Panc1 (cell line): ENCODE results near the gene E2F1. TPM values are rescaled to one million over a fixed set of nuclear protein-coding genes. Genes with fewer than 3 reads are reported as not detected.

Source experiments
- ATAC-seq: fragments of 200-7000 bp; cut with Tn5 transposase; 2 replicates; pipeline ENCODE4 v1.9.1; 2020; ENCODE audit warnings: mild to moderate bottlenecking, moderate library complexity
- BruUV-seq: library from RNA; stranded (reverse); fragments of 400-500 nt; replicated peaks from 2 replicates; lab custom pipeline; 2021; lab: Mats Ljungman, UMichigan
- CTCF ChIA-PET: fragments of 300-600 bp; sonication (Branson Sonifier 250); formaldehyde crosslinking; loops from one replicate; lab custom pipeline; 2022; ENCODE audit warnings: antibody characterized with exemption; lab: Charles Lee
- POLR2A ChIA-PET: fragments of 300-600 bp; sonication (Branson Sonifier 250); formaldehyde crosslinking; loops from one replicate; lab custom pipeline; 2022; ENCODE audit warnings: antibody characterized with exemption; lab: Charles Lee
- DNase-seq: peaks from one replicate; pipeline ENCODE4 v3.0.0-alpha.2; 2010; ENCODE audit warnings: low read depth, low spot score
- H3K27ac ChIP-seq: 2 replicates; pipeline ENCODE4 v1.5.1; 2011; ENCODE audit warnings: mild to moderate bottlenecking, low read length, inconsistent platforms
- H3K27me3 ChIP-seq: fragments of 200-500 bp; sonication (Bioruptor generic); 2 replicates; pipeline ENCODE4 v1.6.0; 2014; ENCODE audit warnings: low read length, inconsistent platforms; ENCODE audit not compliant: control insufficient read depth, insufficient read depth
- H3K36me3 ChIP-seq: fragments of 200-500 bp; sonication (Bioruptor generic); 2 replicates; pipeline ENCODE4 v1.5.1; 2014; ENCODE audit warnings: inconsistent platforms, mild to moderate bottlenecking, low read length, moderate library complexity; ENCODE audit not compliant: control insufficient read depth, insufficient read depth
- H3K4me1 ChIP-seq: 2 replicates; pipeline ENCODE4 v1.5.1; 2011; ENCODE audit warnings: inconsistent platforms, mild to moderate bottlenecking, low read length, moderate library complexity; ENCODE audit not compliant: control insufficient read depth, insufficient read depth
- H3K4me3 ChIP-seq, 2 experiments: 2 replicates each; pipeline ENCODE4 v1.5.1; 2011 to 2012; ENCODE audit warnings: low read depth in 2 of 2, low read length in 2 of 2, mild to moderate bottlenecking in 2 of 2, inconsistent platforms in 1 of 2, moderate library complexity in 1 of 2
- H3K9me3 ChIP-seq: fragments of 200-500 bp; sonication (Bioruptor generic); 2 replicates; pipeline ENCODE4 v1.5.1; 2014; ENCODE audit warnings: low read depth, mild to moderate bottlenecking, inconsistent platforms, low read length, moderate library complexity; ENCODE audit not compliant: control insufficient read depth, insufficient read depth
- POLR2AphosphoS5 ChIP-seq: IDR thresholded peaks from 2 replicates; pipeline ENCODE4 v1.6.1; 2012; ENCODE audit warnings: mild to moderate bottlenecking, low read depth, low read length, moderate library complexity
- SIN3A ChIP-seq: IDR thresholded peaks from 2 replicates; pipeline ENCODE4 v1.6.1; 2012; ENCODE audit warnings: low read depth, mild to moderate bottlenecking, low read length, moderate library complexity, borderline replicate concordance; ENCODE audit not compliant: insufficient read depth
- TCF7L2 ChIP-seq: IDR thresholded peaks from 2 replicates; pipeline ENCODE4 v1.6.1; 2011; ENCODE audit warnings: mild to moderate bottlenecking, low read depth, low read length, inconsistent platforms
- in situ Hi-C: cut with HindIII; loops from 2 replicates; pipeline ENCODE4 v1.10.0; 2016; ENCODE audit warnings: low sequenced_read_pairs, low pct_unique_long_range_greater_than_20kb
- intact Hi-C: fragments of 100-400 bp; cut with micrococcal nuclease; formaldehyde crosslinking; loops from one replicate; pipeline ENCODE4 v1.10.0; 2022; ENCODE audit not compliant: unreplicated experiment
- total RNA-seq: library from RNA; stranded (reverse); gene quantifications from one replicate; pipeline ENCODE4 v1.2.1, GENCODE V29; 2021; ENCODE audit not compliant: unreplicated experiment
- TF ChIP-seq, protein P1 (sequence below), 2 experiments: IDR thresholded peaks; 2 replicates each; pipeline ENCODE4 v1.6.1; 2011 to 2012; ENCODE audit warnings: low read depth in 2 of 2, control low read depth in 1 of 2, low read length in 1 of 2, mild to moderate bottlenecking in 1 of 2, moderate library complexity in 1 of 2; ENCODE audit not compliant: insufficient read depth in 1 of 2
- TF ChIP-seq, protein P2 (sequence below): fragments of 450-650 bp; IDR thresholded peaks from 2 replicates; pipeline ENCODE4 v1.5.1; 2017; ENCODE audit warnings: mild to moderate bottlenecking

E2F1 gene
- total RNA-seq, 1 experiment from 2014 or later, result 64.2 TPM

DNA sequence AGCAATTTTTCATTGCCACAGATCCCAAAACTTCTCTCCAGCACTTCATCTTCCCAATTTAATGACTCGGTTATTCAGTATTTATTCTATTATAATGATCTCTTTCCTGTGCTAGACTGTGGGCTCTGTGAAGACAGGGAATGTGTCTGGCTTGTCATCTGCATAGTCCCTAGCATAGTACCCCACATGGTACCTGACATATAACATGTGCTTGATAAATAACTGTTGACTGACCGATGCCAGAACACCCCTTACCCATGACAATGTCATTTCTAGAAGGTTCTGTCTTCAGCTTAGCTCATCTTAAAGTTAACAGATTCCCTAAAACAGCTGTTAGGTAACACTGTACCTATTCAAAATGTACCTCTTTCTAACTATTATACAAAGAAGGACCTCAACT, 30.3 kb upstream of the E2F1 start:
- BruUV-seq, result no TSS peak
- in situ Hi-C loops (no loop called here), intact Hi-C loops (no loop called here)
- ChIA-PET CTCF (no interaction called here), POLR2A (no interaction called here)
- Histone ChIP-seq H3K36me3 (no peaks in the 10 kb centered on the region), H3K27ac (no peak overlapping the region), H3K4me3 (no peak overlapping the region), H3K27me3 (no peaks in the 10 kb centered on the region), H3K9me3 (no peaks in the 10 kb centered on the region), H3K4me1 (0 out of 2 replicates have a peak, but pooled peaks cover 5% of the 10 kb centered on the region)
- ATAC-seq (no peak), DNase-seq (no peak)
- TF ChIP-seq, protein P1, sequence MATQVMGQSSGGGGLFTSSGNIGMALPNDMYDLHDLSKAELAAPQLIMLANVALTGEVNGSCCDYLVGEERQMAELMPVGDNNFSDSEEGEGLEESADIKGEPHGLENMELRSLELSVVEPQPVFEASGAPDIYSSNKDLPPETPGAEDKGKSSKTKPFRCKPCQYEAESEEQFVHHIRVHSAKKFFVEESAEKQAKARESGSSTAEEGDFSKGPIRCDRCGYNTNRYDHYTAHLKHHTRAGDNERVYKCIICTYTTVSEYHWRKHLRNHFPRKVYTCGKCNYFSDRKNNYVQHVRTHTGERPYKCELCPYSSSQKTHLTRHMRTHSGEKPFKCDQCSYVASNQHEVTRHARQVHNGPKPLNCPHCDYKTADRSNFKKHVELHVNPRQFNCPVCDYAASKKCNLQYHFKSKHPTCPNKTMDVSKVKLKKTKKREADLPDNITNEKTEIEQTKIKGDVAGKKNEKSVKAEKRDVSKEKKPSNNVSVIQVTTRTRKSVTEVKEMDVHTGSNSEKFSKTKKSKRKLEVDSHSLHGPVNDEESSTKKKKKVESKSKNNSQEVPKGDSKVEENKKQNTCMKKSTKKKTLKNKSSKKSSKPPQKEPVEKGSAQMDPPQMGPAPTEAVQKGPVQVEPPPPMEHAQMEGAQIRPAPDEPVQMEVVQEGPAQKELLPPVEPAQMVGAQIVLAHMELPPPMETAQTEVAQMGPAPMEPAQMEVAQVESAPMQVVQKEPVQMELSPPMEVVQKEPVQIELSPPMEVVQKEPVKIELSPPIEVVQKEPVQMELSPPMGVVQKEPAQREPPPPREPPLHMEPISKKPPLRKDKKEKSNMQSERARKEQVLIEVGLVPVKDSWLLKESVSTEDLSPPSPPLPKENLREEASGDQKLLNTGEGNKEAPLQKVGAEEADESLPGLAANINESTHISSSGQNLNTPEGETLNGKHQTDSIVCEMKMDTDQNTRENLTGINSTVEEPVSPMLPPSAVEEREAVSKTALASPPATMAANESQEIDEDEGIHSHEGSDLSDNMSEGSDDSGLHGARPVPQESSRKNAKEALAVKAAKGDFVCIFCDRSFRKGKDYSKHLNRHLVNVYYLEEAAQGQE (IDR thresholded peaks at IDR 0.05; ENCODE audit: insufficient read depth in 1 of 2, low read depth in 2 of 2, low read length in 1 of 2), result no peak
- TF ChIP-seq POLR2AphosphoS5 (no peak), TCF7L2 (no peak), SIN3A (no peak)
- TF ChIP-seq, protein P2, sequence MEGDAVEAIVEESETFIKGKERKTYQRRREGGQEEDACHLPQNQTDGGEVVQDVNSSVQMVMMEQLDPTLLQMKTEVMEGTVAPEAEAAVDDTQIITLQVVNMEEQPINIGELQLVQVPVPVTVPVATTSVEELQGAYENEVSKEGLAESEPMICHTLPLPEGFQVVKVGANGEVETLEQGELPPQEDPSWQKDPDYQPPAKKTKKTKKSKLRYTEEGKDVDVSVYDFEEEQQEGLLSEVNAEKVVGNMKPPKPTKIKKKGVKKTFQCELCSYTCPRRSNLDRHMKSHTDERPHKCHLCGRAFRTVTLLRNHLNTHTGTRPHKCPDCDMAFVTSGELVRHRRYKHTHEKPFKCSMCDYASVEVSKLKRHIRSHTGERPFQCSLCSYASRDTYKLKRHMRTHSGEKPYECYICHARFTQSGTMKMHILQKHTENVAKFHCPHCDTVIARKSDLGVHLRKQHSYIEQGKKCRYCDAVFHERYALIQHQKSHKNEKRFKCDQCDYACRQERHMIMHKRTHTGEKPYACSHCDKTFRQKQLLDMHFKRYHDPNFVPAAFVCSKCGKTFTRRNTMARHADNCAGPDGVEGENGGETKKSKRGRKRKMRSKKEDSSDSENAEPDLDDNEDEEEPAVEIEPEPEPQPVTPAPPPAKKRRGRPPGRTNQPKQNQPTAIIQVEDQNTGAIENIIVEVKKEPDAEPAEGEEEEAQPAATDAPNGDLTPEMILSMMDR, result no peak

DNA sequence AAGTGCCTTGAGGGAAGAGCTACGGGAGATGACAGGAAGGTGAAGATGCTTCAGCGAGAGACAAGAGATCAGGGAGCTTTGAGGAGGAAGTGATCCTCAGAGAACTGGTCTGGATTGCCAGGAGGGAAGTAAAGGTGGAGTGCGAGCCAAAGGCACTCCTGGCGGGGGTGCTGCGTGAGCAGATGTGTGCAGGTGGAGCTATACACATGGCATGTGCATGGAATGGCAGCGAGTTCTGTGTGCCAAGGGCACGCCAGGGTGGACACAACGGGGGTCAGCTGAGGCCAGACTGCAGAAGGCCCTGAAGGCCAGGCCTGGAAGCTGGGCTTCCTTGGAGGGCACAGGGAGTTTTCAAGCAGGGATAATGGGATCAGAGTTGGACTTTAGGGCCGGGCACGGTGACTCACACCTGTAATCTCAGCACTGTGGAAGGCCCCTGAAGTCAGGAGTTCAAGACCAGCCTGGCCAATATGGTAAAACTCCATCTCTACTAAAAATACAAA, 27.7 kb upstream of the E2F1 start:
- CTCF ChIA-PET, result no interaction called here

More for the DNA sequence above, 27.7 kb upstream of the E2F1 start:
- ATAC-seq (no peak), DNase-seq (no peak)
- TF ChIP-seq SIN3A, result no peak
- TF ChIP-seq TCF7L2, result no peak
- no peak for TF ChIP-seq POLR2AphosphoS5
- TF ChIP-seq, protein P1 (IDR thresholded peaks at IDR 0.05; ENCODE audit: insufficient read depth in 1 of 2, low read depth in 2 of 2, low read length in 1 of 2), result no peak
- Histone ChIP-seq H3K27me3 (no peaks in the 10 kb centered on the region), H3K9me3 (no peaks in the 10 kb centered on the region), H3K4me3 (no peak overlapping the region), H3K36me3 (no peaks in the 10 kb centered on the region), H3K4me1 (no peaks in the 10 kb centered on the region), H3K27ac (no peak overlapping the region)
- intact Hi-C loops, result no loop called here
- POLR2A ChIA-PET, result no interaction called here
- in situ Hi-C loops, result no loop called here
- no TSS peak for BruUV-seq
